Kidney epithelial cell (primary cell): Measurements from ENCODE around the gene TEX264. TPM values are rescaled to one million over a fixed set of nuclear protein-coding genes. Genes with fewer than 3 reads are reported as not detected.

Experiments
- DNase-seq: peaks from one replicate; pipeline ENCODE4 v3.0.0-alpha.2; 2010; ENCODE audit warnings: low read depth
- H3K27me3 ChIP-seq: 2 replicates; pipeline ENCODE4 v1.6.0; 2011; ENCODE audit warnings: low read length; ENCODE audit not compliant: control insufficient read depth, insufficient read depth
- H3K36me3 ChIP-seq: 2 replicates; pipeline ENCODE4 v1.5.1; 2011; ENCODE audit warnings: low read length; ENCODE audit not compliant: control insufficient read depth, insufficient read depth
- H3K4me3 ChIP-seq: 2 replicates; pipeline ENCODE4 v1.5.1; 2011; ENCODE audit warnings: low read depth, mild to moderate bottlenecking, control low read depth, low read length
- CTCF ChIP-seq: IDR thresholded peaks from 2 replicates; pipeline ENCODE4 v1.5.1; 2011; ENCODE audit warnings: mild to moderate bottlenecking, moderate library complexity, low read length, control low read depth, inconsistent platforms; ENCODE audit not compliant: insufficient read depth, poor library complexity, severe bottlenecking
- total RNA-seq: library from RNA; depleted of rRNA; stranded (reverse); fragments of >200 nt; gene quantifications from 2 replicates; pipeline ENCODE4 v1.2.3, GENCODE V29; 2015

TEX264 gene
- total RNA-seq, 1 donor from 2014 or later, result 75.7 TPM

DNA sequence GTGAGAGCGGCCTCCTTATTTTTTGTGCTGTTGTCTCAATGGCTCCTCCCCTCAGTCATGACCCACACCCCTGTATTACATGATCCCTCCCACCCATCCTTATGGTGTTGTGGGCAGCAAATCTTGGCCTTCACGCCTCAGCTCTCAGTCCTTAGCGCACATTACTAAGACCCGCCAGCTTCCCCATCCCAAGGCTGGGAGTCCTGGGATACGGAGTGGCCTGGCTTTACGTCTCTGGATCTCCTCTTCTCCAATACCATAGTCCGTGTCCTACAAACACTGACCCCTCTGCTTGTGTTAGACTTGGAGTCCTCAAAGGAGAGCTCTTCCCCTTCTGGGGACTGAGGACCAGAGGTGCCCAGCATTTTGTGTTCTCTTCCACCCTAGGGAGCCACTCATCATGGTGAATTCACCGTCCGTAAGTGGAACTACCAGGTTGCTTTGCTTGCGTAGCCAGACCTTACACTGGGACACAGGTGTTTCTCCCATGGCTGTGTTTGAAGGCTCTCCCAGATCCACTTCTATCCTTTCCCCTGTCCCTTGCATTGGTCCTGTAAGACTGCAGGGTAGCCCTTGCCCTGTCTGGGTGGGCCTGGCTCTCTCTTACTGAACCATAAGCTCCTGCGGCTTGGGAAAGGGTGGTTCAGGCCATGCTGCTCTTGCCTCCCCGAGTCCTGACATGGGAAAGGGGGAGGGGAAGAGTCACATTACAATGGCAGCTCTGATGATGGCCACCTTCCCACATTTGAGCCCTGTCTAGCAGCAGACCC lies 49.4 kb downstream of the TEX264 start:
- H3K4me3 ChIP-seq, result no peak overlapping the region
- TF ChIP-seq CTCF, result no peak
- no peaks in the 10 kb centered on the region for H3K36me3 ChIP-seq
- H3K27me3 ChIP-seq, result no peaks in the 10 kb centered on the region
- no peak for DNase-seq

DNA sequence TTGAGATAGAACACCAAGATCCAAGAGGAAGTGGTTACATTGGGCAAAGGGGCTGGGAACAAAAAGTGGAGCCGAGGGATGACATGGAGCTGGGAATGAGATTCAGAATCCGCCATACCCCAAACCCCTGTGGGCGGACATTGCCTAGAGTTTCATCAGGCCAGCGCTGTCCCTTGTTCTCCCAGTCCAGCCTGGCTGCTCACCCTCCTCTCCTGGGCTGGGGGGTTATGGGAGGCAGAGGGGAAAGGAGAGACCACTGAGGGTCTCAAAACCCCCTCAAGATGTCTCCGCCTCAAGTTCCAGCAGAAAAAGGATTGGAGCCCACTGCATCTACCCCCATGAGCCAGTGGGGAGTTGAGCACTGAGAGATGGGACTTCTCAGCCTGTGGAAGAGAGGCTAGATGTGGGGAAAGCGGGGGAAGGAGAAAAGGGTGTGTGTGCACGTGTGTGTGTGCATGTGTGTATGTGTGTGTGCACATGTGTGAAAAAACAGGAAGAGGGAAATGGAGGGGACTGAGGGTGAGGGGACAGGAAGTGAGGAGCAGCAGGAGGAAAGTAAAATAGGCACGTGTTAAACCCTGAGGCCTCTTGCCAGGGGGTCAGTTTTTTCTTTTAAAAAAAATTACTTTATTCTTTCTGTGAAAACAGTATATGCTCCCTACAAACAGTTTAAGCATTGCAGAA lies 50.2 kb downstream of the TEX264 start:
- DNase-seq, result no peak
- TF ChIP-seq CTCF, result no peak
- no peaks in the 10 kb centered on the region for H3K27me3 ChIP-seq
- no peak overlapping the region for H3K4me3 ChIP-seq
- H3K36me3 ChIP-seq, result no peaks in the 10 kb centered on the region

DNA sequence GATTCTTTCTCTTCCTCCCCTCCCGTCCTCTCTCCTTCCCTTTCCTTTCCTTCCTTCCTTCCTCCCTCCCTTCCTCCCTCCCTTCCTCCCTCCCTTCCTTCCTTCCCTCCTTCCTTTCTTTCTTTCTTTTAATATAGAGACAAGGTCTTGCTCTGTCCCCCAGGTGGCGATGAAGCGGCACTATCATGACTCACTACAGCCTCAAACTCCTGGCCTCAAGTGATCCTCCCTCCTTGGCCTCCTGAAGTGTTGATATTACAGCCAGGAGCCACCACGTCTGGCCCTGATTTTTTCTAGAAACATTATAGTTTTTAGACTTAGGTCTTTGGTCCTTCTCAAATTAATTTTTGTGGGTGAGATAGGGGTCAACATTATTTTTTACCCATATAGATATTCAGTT lies 51.3 kb downstream of the TEX264 start:
- no peak for TF ChIP-seq CTCF
- Histone ChIP-seq H3K27me3 (no peaks in the 10 kb centered on the region), H3K36me3 (no peaks in the 10 kb centered on the region), H3K4me3 (no peak overlapping the region)
- DNase-seq, result no peak

GRCh38 chr3:51727500-51727899 lies 56.4 kb downstream of the TEX264 start:
- no peak overlapping the region for H3K4me3 ChIP-seq
- no peak for DNase-seq
- H3K27me3 ChIP-seq, result peaks cover 2% of the 10 kb centered on the region
- no peaks in the 10 kb centered on the region for H3K36me3 ChIP-seq
- no peak for TF ChIP-seq CTCF

DNA sequence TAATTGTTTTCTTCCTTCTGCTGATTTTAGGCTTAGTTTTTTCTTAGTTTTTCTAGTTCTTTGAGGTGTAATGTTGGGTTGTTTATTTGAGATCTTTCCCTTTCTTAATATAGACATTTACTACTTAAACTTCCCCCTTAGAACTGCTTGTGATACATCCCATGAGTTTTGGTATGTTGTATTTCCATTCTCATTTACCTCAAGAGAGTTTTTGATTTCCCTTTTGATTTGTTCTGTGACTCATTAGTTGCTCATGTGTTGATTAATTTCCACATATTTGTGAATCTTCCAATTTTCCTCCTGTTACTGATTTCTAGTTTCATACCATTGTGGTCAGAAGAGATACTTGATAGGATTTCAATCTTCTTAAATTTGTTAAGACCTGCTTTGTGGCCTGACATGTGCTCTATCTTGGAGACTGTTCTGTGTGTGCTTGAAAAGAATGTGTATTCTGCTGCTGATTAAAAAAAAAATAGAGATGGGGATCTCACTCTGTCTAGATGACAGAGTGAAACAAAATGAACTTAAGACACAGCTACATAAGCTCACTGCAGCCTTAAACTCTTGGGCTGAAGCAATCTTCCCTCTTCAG lies 58.1 kb downstream of the TEX264 start:
- no peak overlapping the region for H3K4me3 ChIP-seq
- no peaks in the 10 kb centered on the region for H3K36me3 ChIP-seq
- no peak for TF ChIP-seq CTCF
- DNase-seq, result no peak
- peaks cover 2% of the 10 kb centered on the region for H3K27me3 ChIP-seq
